Keratinocyte (primary cell): ENCODE measurements around the gene KLHL42. TPM values are rescaled to one million over a fixed set of nuclear protein-coding genes. Genes with fewer than 3 reads are reported as not detected.

Experiments used
- DNase-seq: peaks from one replicate; pipeline ENCODE4 v3.0.0-alpha.2; 2011; ENCODE audit warnings: low read depth, missing footprints, low spot score
- FAIRE-seq: peaks from 2 replicates; lab custom pipeline; 2011; peaks lifted over from hg19 to GRCh38; lab: Jason Lieb, UNC
- H2AFZ ChIP-seq: 2 replicates; pipeline ENCODE4 v1.6.0; 2012; ENCODE audit warnings: low read length, control low read depth, inconsistent platforms; ENCODE audit not compliant: control insufficient read depth
- H3K27ac ChIP-seq: 2 replicates; pipeline ENCODE4 v1.5.1; 2011; ENCODE audit warnings: low read length; ENCODE audit not compliant: control insufficient read depth, insufficient read depth
- H3K27me3 ChIP-seq: 3 replicates; pipeline ENCODE4 v1.6.0; 2011; ENCODE audit warnings: low read length; ENCODE audit not compliant: control insufficient read depth, insufficient read depth; ENCODE audit errors: extremely low read depth
- H3K36me3 ChIP-seq, 2 experiments: 2 replicates in 1 of 2; 3 replicates in 1 of 2; pipeline ENCODE4 v1.5.1; 2011; ENCODE audit warnings: low read length in 2 of 2, mild to moderate bottlenecking in 1 of 2; ENCODE audit not compliant: control insufficient read depth in 2 of 2, insufficient read depth in 2 of 2; ENCODE audit errors: extremely low read depth in 1 of 2
- H3K4me1 ChIP-seq: 3 replicates; pipeline ENCODE4 v1.5.1; 2011; ENCODE audit warnings: low read length; ENCODE audit not compliant: control insufficient read depth, insufficient read depth; ENCODE audit errors: extremely low read depth
- H3K4me2 ChIP-seq: 3 replicates; pipeline ENCODE4 v1.6.0; 2011; ENCODE audit warnings: low read depth, low read length; ENCODE audit not compliant: control insufficient read depth, insufficient read depth; ENCODE audit errors: extremely low read depth
- H3K4me3 ChIP-seq, 3 experiments: fragments of 200-600 bp in 1 of 3; sonication (generic) in 1 of 3; 2 replicates in 2 of 3; 3 replicates in 1 of 3; pipeline ENCODE4 v1.5.1; 2011 to 2016; ENCODE audit warnings: low read length in 3 of 3, mild to moderate bottlenecking in 3 of 3, control low read depth in 2 of 3, inconsistent platforms in 1 of 3, low read depth in 1 of 3, mixed read lengths in 1 of 3, mixed run types in 1 of 3, moderate library complexity in 1 of 3; ENCODE audit not compliant: control insufficient read depth in 2 of 3, insufficient read depth in 2 of 3; ENCODE audit errors: extremely low read depth in 1 of 3
- H3K79me2 ChIP-seq: 2 replicates; pipeline ENCODE4 v1.6.0; 2012; ENCODE audit warnings: low read length; ENCODE audit not compliant: control insufficient read depth, insufficient read depth
- H3K9ac ChIP-seq: 3 replicates; pipeline ENCODE4 v1.6.0; 2011; ENCODE audit warnings: low read length; ENCODE audit not compliant: control insufficient read depth, insufficient read depth; ENCODE audit errors: extremely low read depth
- H3K9me1 ChIP-seq: 3 replicates; pipeline ENCODE4 v1.6.0; 2011; ENCODE audit warnings: low read length; ENCODE audit not compliant: control insufficient read depth, insufficient read depth; ENCODE audit errors: extremely low read depth
- H3K9me3 ChIP-seq: 2 replicates; pipeline ENCODE4 v1.5.1; 2012; ENCODE audit warnings: low read depth, low read length; ENCODE audit not compliant: control insufficient read depth
- H4K20me1 ChIP-seq: 3 replicates; pipeline ENCODE4 v1.6.0; 2011; ENCODE audit warnings: low read length; ENCODE audit not compliant: control insufficient read depth, insufficient read depth; ENCODE audit errors: extremely low read depth
- EZH2 ChIP-seq: IDR thresholded peaks from one replicate; pipeline ENCODE4 v1.6.1; 2012; ENCODE audit warnings: inconsistent platforms, mild to moderate bottlenecking, low read length, moderate library complexity
- dilution Hi-C: fragments of 300-500 bp; cut with MboI; formaldehyde crosslinking; loops from one replicate; pipeline ENCODE4 v1.7.0; 2020; ENCODE audit warnings: low sequenced_read_pairs; ENCODE audit not compliant: extremely low pct_ligation_motif_present
- polyA plus RNA-seq, 5 experiments: library from polyadenylated mRNA; depleted of rRNA in 3 of 5; stranded (reverse) in 3 of 5; stranded (forward) in 1 of 5; unstranded in 1 of 5; fragments of >200 nt; gene quantifications; 1 replicate in 1 of 5; 2 replicates in 3 of 5; 3 replicates in 1 of 5; pipeline versions ENCODE4 v1.2.1 to v1.2.3, GENCODE V29; 2011 to 2012; ENCODE audit warnings: missing spikeins in 2 of 5, low read depth in 1 of 5, low replicate concordance in 1 of 5
- TF ChIP-seq, protein P1 (sequence below), 3 experiments: IDR thresholded peaks in 1 of 3; conservative IDR thresholded peaks in 1 of 3; optimal IDR thresholded peaks in 1 of 3; 2 replicates in 2 of 3; 3 replicates in 1 of 3; pipeline versions ENCODE3 to v1.5.1; 2011; ENCODE audit warnings: low read length in 3 of 3, mild to moderate bottlenecking in 3 of 3, moderate library complexity in 2 of 3, control low read depth in 1 of 3, inconsistent platforms in 1 of 3; ENCODE audit not compliant: insufficient read depth in 2 of 3; ENCODE audit errors: extremely low read depth in 1 of 3

KLHL42 gene
- polyA plus RNA-seq, 1 donor (not counting 4 experiments of a cell fraction or from before 2014, with no cell fraction given): 27.2 TPM

DNA sequence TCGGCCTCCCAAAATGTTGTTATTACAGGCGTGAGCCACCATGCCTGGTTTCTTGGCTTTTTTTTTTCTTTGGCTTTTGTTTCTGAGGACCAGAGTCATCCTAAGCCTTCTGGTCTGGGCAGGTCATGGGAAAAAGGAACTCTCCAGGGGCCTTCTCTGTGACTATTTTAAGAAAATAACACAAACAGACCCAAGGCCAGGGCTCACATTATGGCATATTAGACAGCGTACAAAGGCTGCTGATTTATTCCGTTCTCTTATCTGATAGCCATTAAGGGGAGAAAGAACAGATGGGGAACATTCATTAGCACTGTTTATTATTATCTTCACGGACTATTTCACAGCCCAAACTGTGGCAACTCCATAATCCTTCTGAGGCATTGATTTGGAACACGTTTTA lies 28.8 kb downstream of the KLHL42 start:
- H3K9ac ChIP-seq: no peak overlapping the region
- H3K9me3 ChIP-seq: no peaks in the 10 kb centered on the region
- no peaks in the 10 kb centered on the region for H3K36me3 ChIP-seq
- H3K27ac ChIP-seq: no peak overlapping the region
- no peak overlapping the region for H3K4me2 ChIP-seq
- dilution Hi-C loops: no loop called here
- no peaks in the 10 kb centered on the region for H3K27me3 ChIP-seq
- no peaks in the 10 kb centered on the region for H3K9me1 ChIP-seq
- no peaks in the 10 kb centered on the region for H4K20me1 ChIP-seq
- no peak for DNase-seq
- no peaks in the 10 kb centered on the region for H3K4me1 ChIP-seq
- H3K79me2 ChIP-seq: no peaks in the 10 kb centered on the region
- FAIRE-seq: no peak
- no peak overlapping the region for H3K4me3 ChIP-seq
- TF ChIP-seq, protein P1, sequence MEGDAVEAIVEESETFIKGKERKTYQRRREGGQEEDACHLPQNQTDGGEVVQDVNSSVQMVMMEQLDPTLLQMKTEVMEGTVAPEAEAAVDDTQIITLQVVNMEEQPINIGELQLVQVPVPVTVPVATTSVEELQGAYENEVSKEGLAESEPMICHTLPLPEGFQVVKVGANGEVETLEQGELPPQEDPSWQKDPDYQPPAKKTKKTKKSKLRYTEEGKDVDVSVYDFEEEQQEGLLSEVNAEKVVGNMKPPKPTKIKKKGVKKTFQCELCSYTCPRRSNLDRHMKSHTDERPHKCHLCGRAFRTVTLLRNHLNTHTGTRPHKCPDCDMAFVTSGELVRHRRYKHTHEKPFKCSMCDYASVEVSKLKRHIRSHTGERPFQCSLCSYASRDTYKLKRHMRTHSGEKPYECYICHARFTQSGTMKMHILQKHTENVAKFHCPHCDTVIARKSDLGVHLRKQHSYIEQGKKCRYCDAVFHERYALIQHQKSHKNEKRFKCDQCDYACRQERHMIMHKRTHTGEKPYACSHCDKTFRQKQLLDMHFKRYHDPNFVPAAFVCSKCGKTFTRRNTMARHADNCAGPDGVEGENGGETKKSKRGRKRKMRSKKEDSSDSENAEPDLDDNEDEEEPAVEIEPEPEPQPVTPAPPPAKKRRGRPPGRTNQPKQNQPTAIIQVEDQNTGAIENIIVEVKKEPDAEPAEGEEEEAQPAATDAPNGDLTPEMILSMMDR (optimal IDR thresholded peaks at IDR 0.05 in 1 of 3, IDR thresholded peaks at IDR 0.05 in 1 of 3, conservative IDR thresholded peaks at IDR 0.05 in 1 of 3; ENCODE audit: extremely low read depth in 1 of 3, insufficient read depth in 2 of 3, low read length in 3 of 3): no peak
- TF ChIP-seq EZH2: no peak
- H2AFZ ChIP-seq: no peak overlapping the region

DNA sequence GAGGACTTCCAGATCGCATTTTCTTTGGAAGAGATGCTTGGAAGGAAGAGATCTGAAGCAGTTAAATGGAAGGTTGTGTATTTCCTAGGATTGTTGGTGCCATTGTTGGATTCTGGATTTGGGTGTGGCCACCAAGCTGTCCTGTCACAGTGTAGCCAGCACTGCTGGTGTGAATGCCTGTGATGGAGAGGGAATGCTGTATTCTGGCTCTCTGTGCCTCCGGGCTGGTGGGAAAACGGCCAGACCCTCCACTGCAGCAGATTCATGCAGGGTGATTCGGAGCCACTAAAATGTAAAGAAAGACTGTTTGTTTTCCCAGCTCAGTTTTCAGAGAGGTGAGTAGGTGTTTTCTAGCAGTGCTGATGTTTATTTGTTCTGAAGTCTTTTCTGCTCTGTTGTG lies 30.7 kb downstream of the KLHL42 start:
- Histone ChIP-seq H4K20me1 (no peaks in the 10 kb centered on the region), H3K9me3 (no peaks in the 10 kb centered on the region), H3K9me1 (no peaks in the 10 kb centered on the region), H3K4me2 (no peak overlapping the region), H3K27me3 (no peaks in the 10 kb centered on the region), H3K4me3 (no peak overlapping the region), H3K27ac (no peak overlapping the region), H2AFZ (no peak overlapping the region), H3K36me3 (no peaks in the 10 kb centered on the region), H3K4me1 (peaks cover 4% of the 10 kb centered on the region), H3K79me2 (no peaks in the 10 kb centered on the region), H3K9ac (no peak overlapping the region)
- dilution Hi-C loops: no loop called here
- TF ChIP-seq, protein P1 (optimal IDR thresholded peaks at IDR 0.05 in 1 of 3, IDR thresholded peaks at IDR 0.05 in 1 of 3, conservative IDR thresholded peaks at IDR 0.05 in 1 of 3; ENCODE audit: extremely low read depth in 1 of 3, insufficient read depth in 2 of 3, low read length in 3 of 3): no peak
- TF ChIP-seq EZH2: no peak
- FAIRE-seq (no peak), DNase-seq (no peak)
